Retinal pigment epithelial cell (primary cell): ENCODE results near the gene STMP1.
"Not testable (repeated sequence)": the region's sequence is repeated elsewhere in the genome, so short reads cannot be mapped to it uniquely, and the experiment has no call there.

Experiments
- DNase-seq: peaks from one replicate; pipeline ENCODE4 v3.0.0-alpha.2; 2010; ENCODE audit warnings: low read depth
- H3K4me3 ChIP-seq: 2 replicates; pipeline ENCODE4 v1.5.1; 2011; ENCODE audit warnings: mild to moderate bottlenecking, low read length, control low read depth, moderate library complexity
- TF ChIP-seq, protein P1 (sequence below): conservative IDR thresholded peaks from 2 replicates; pipeline ENCODE4 v1.5.1; 2011; ENCODE audit warnings: low read depth, low read length, control low read depth, inconsistent platforms

STMP1 gene

DNA sequence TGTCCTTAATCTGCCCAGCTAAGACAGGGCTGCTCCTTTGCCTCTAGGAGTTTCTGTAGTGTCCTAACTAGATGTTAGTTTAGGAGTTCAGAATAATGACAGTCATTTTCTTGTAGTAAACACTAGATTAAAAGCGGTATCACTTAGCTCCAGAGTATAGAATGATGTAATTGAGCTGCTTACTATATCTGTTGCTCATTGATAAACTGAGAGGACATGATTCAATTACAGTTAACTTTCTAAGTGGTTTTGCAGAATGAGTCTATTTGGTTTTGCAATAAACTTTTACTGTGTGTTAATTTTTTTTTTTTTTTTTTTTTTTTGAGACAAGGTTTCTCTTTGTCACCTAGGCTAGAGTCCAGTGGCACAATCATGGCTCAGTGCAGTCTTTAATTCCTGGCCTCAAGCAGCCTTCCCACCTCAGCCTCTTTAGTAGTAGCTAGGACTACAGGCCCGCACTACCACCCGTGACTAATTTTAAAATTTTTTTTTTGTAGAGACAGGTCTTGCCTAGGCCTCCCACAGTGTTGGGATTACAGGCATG, 1.8 kb downstream of the STMP1 start:
- TF ChIP-seq, protein P1, sequence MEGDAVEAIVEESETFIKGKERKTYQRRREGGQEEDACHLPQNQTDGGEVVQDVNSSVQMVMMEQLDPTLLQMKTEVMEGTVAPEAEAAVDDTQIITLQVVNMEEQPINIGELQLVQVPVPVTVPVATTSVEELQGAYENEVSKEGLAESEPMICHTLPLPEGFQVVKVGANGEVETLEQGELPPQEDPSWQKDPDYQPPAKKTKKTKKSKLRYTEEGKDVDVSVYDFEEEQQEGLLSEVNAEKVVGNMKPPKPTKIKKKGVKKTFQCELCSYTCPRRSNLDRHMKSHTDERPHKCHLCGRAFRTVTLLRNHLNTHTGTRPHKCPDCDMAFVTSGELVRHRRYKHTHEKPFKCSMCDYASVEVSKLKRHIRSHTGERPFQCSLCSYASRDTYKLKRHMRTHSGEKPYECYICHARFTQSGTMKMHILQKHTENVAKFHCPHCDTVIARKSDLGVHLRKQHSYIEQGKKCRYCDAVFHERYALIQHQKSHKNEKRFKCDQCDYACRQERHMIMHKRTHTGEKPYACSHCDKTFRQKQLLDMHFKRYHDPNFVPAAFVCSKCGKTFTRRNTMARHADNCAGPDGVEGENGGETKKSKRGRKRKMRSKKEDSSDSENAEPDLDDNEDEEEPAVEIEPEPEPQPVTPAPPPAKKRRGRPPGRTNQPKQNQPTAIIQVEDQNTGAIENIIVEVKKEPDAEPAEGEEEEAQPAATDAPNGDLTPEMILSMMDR = no peak
- H3K4me3 ChIP-seq = no peak overlapping the region

GRCh38 chr7:135665042-135665441, 2.7 kb downstream of the STMP1 start:
- no peak for DNase-seq
- TF ChIP-seq, protein P1 = no peak
- no peak overlapping the region for H3K4me3 ChIP-seq

More for the DNA sequence above, 1.8 kb downstream of the STMP1 start:
- DNase-seq = no peak

DNA sequence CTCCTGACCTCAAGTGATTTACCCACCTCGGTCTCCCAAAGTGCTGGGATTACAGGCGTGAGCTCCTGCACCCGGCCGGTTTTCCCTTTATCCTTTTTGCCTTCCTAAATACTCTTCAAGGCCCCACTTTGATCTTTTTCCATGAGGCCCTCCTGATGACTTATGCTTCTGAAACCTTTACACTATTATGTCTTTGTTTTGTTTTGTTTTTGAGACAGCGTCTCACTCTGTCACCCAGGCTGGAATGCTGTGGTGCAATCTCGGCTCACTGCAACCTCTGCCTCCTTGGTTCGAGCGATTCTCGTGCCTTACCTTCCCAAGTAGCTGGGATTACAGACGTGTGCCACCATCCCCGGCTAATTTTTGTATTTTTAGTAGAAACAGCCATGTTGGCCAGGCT, 3.8 kb downstream of the STMP1 start:
- TF ChIP-seq, protein P1 = no peak
- no peak for DNase-seq
- no peak overlapping the region for H3K4me3 ChIP-seq

- TF ChIP-seq, protein P1 = no peak
- H3K4me3 ChIP-seq = no peak overlapping the region
- DNase-seq = no peak
Observed at GRCh38 chr7:135666846-135667245, 4.5 kb downstream of the STMP1 start.

DNA sequence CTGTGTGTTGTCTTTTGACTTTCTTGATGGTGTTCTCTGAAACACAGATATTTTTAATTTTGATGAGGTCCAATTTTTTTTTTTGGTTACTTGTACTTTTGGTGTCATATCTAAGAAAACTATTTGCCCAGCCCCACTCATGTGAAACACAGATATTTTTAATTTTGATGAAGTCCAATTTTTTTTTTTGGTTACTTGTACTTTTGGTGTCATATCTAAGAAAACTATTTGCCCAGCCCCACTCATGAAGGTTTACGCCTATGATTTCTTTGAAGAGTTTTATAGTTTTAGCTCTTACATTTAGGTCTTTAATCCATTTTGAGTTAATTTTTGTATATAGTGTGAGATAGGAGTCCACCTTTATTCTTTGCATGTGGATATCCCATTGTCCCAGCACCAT, 5.3 kb downstream of the STMP1 start:
- H3K4me3 ChIP-seq, DNase-seq: not testable (repeated sequence)

GRCh38 chr7:135668852-135669395, 6.6 kb downstream of the STMP1 start:
- not testable (repeated sequence) for H3K4me3 ChIP-seq, DNase-seq

GRCh38 chr7:135669774-135670173, 7.5 kb downstream of the STMP1 start:
- TF ChIP-seq, protein P1 = no peak
- no peak for DNase-seq
- no peak overlapping the region for H3K4me3 ChIP-seq

DNA sequence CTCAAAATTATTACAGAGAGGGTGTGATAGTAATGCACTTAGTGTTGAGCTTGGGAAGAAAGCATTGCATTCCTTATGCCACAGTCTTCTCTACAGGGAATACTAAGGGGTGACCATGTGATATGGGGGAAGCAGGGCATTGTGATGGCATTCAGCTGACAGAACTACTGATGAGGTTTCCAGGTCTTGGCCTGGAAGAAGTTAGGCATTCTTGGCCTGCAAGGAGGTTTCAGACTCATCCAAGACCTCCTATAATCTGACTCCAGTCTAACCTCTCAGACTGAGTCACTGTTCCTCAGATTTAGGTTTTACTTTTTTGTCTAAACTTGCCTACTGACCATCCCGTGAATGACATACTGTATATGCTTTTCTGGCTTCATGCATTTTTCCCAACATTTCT, 7.9 kb downstream of the STMP1 start:
- TF ChIP-seq, protein P1 = no peak
- DNase-seq = no peak
- no peak overlapping the region for H3K4me3 ChIP-seq
